ENCODE data around the gene RIT1. TPM values are rescaled to one million over a fixed set of nuclear protein-coding genes. Genes with fewer than 3 reads are reported as not detected.

The RIT1 gene
- total and polyA plus RNA-seq, 4 donors = 15.8 to 58.2 (median 42.5) TPM

- Histone ChIP-seq H3K4me1 (ENCODE audit: control insufficient read depth in 5 of 5, insufficient read depth in 5 of 5, low read length in 5 of 5) (peaks cover 0 to 26% (median 17%) of the 10 kb centered on the region in 5 donors), H3K27ac (ENCODE audit: low read depth in 1 of 2, low read length in 1 of 2) (peak within 1 kb of the TSS; percentile 62 to 87)
- DNase-seq = peak in 2 of 3 donors; percentile 27 to 29
Observed at GRCh38 chr1:155940993-155941844, 30.1 kb upstream of the RIT1 start, which contains the start of gene RXFP4. Gene RXFP4 (plus strand): TSS chr1:155941638. CDS start chr1:155941710, 72 bp downstream.

GRCh38 chr1:155940482-155940992 lies 29.4 kb upstream of the RIT1 start:
- WGBS, 2 donors = 20 to 25% methylated on average over 4 of the region's 4 CpGs
- Histone ChIP-seq H3K9me3 (ENCODE audit: control insufficient read depth in 4 of 4, insufficient read depth in 3 of 4, low read length in 3 of 4) (no peaks in the 10 kb centered on the region), H3K4me3 (no peak overlapping the region), H3K27me3 (ENCODE audit: control insufficient read depth in 3 of 3, insufficient read depth in 3 of 3, low read length in 2 of 3) (no peaks in the 10 kb centered on the region), H3K9ac (ENCODE audit: insufficient read depth in 1 of 2, low read length in 2 of 2) (peak overlapping the region in 1 of 2 donors; percentile 3), H3K27ac (ENCODE audit: low read depth in 1 of 2, low read length in 1 of 2) (peak overlapping the region; percentile 62 to 80), H3K36me3 (ENCODE audit: control insufficient read depth in 4 of 4, insufficient read depth in 4 of 4, low read length in 4 of 4) (no peaks in the 10 kb centered on the region), H3K4me1 (ENCODE audit: control insufficient read depth in 5 of 5, insufficient read depth in 5 of 5, low read length in 5 of 5) (peaks cover 0 to 26% (median 17%) of the 10 kb centered on the region in 5 donors)
- ATAC-seq (ENCODE audit: insufficient read depth, low FRiP score) = no peak
- DNase-seq = peak; percentile 32 to 72 (median 54)
- TF ChIP-seq CTCF (IDR thresholded peaks at IDR 0.05; ENCODE audit: control extremely low read depth, extremely low read depth) = no peak

More at GRCh38 chr1:155940993-155941844, 30.1 kb upstream of the RIT1 start, which contains the start of gene RXFP4:
- Histone ChIP-seq H3K9ac (ENCODE audit: insufficient read depth in 1 of 2, low read length in 2 of 2) (peak within 1 kb of the TSS in 1 of 2 donors; percentile 3), H3K4me3 (no peak within 1 kb of the TSS), H3K36me3 (ENCODE audit: control insufficient read depth in 4 of 4, insufficient read depth in 4 of 4, low read length in 4 of 4) (peaks cover 0 to 4% (median 0%) of the 10 kb centered on the region in 4 donors), H3K27me3 (ENCODE audit: control insufficient read depth in 3 of 3, insufficient read depth in 3 of 3, low read length in 2 of 3) (no peaks in the 10 kb centered on the region), H3K9me3 (ENCODE audit: control insufficient read depth in 4 of 4, insufficient read depth in 3 of 4, low read length in 3 of 4) (no peaks in the 10 kb centered on the region)
- WGBS, 2 donors = 39 to 44% methylated on average over 11 of the region's 11 CpGs
- ATAC-seq (ENCODE audit: insufficient read depth, low FRiP score) = peak; percentile 17
- no peak for TF ChIP-seq CTCF (IDR thresholded peaks at IDR 0.05; ENCODE audit: control extremely low read depth, extremely low read depth)

- WGBS, 2 donors = 0 to 2% methylated on average over 1 of the region's 1 CpG
- ATAC-seq (ENCODE audit: insufficient read depth, low FRiP score) (no peak), DNase-seq (peak; percentile 48 to 86 (median 79))
- H3K4me3 ChIP-seq = no peak overlapping the region
- no peaks in the 10 kb centered on the region for H3K9me3 ChIP-seq (ENCODE audit: control insufficient read depth in 4 of 4, insufficient read depth in 3 of 4, low read length in 3 of 4)
- H3K9ac ChIP-seq (ENCODE audit: insufficient read depth in 1 of 2, low read length in 2 of 2) = no peak overlapping the region
- H3K4me1 ChIP-seq (ENCODE audit: control insufficient read depth in 5 of 5, insufficient read depth in 5 of 5, low read length in 5 of 5) = peaks cover 0 to 35% (median 13%) of the 10 kb centered on the region in 5 donors
- H3K27me3 ChIP-seq (ENCODE audit: control insufficient read depth in 3 of 3, insufficient read depth in 3 of 3, low read length in 2 of 3) = no peaks in the 10 kb centered on the region
- TF ChIP-seq CTCF (IDR thresholded peaks at IDR 0.05; ENCODE audit: control extremely low read depth, extremely low read depth) = peak; percentile 63
- peaks cover 0 to 8% (median 0%) of the 10 kb centered on the region in 4 donors for H3K36me3 ChIP-seq (ENCODE audit: control insufficient read depth in 4 of 4, insufficient read depth in 4 of 4, low read length in 4 of 4)
- H3K27ac ChIP-seq (ENCODE audit: low read depth in 1 of 2, low read length in 1 of 2) = no peak overlapping the region
Observed at GRCh38 chr1:155938220-155938627, 27.1 kb upstream of the RIT1 start.

All from lung (tissue), 12 donors.